Suppressor macrophage treated with lipopolysaccharide for 1 hour (primary cell): ENCODE data around the gene LYPD6.
A peak's percentile ranks its signal among the peaks of the same experiment; 100 is the strongest.
"Not testable (repeated sequence)": the region's sequence is repeated elsewhere in the genome, so short reads cannot be mapped to it uniquely, and the experiment has no call there.

ENCODE experiments used
- DNase-seq, 3 donors: peaks; one replicate each; pipeline ENCODE4 v3.0.0-alpha.2; 2020 to 2022

Gene LYPD6

GRCh38 chr2:149458502-149458901 is 128.1 kb downstream of the LYPD6 start:
- DNase-seq: no peak

- no peak for DNase-seq
Observed at GRCh38 chr2:149463328-149464002, 133.1 kb downstream of the LYPD6 start.

DNA sequence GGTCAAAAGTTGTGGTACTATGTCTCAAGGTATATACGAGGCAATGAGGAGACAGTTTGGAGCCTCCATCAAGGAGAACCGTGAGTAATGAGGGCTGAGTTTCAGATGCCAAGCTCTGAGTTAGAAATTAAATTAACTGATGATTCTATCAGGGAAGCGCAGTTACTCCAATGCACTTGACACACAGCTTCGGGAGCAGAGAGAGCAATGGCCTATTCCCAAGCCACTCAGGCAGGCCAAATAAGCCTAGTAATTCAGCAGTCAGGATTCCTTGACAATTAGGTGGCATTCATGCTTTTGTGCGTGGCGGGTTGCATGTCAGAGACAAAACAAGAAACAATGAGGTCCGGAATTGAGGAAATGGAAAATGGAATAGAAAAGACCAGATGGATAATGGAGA is 134.0 kb downstream of the LYPD6 start:
- DNase-seq: no peak

DNA sequence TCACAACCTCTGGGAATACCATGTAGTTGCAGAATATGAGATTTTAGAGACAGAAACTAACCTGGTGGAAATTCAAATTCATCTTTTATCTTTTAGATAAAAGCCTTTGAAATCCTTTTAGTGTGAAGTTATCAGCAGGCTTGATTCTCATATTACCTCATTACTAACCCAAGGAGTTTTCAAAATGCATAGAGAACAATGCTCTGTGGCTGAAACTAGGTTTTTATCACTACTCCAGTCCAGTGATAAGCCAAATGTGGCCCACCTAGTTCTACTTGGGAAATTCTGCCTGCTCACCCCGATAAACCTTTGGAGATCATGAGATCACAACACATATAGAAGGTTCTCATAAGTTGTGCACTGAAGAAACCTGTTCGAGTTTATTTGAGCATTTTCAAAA is 135.5 kb downstream of the LYPD6 start:
- DNase-seq: no peak

DNA sequence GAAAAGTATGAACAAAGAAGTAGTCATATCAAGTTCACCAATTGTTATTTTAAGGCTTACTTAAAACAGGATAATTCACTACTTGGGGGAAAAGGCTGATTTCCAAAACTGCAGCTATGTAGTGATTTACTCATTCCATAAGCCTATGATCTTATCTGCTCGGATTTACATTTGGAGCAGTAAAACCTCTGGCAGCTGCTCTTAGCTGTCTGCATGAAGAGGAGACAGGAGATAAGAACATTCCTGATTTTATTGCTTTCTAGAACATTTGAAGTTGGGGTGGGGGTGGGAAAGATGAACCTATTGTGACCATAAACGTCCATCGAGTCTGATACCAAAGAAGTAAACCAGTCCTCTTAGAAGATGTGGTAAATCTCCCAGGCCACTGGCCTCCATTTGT is 136.2 kb downstream of the LYPD6 start:
- no peak for DNase-seq

- no peak for DNase-seq
Observed at GRCh38 chr2:149467436-149467835, 137.0 kb downstream of the LYPD6 start.

- no peak for DNase-seq
Observed at GRCh38 chr2:149468636-149469035, 138.2 kb downstream of the LYPD6 start.

GRCh38 chr2:149470046-149470445 is 139.7 kb downstream of the LYPD6 start:
- no peak for DNase-seq

DNA sequence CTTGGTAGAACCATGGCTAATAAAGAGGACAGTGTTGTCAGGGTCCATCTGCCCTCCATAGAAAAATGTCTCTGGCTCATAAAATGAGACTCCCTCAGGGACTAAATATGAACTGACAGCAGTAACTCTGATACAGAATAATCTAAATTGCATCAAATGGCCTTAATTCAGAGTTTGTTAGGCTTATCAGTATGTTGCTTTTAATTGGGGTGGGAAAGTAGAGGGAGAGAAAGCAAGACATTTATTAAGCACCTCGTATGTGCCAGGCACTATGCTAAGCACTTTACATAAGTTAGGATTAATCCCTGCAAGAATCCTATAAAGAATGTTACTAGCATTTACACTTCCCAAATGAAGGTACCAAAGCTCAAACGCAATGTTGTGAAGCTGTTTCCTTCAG is 142.0 kb downstream of the LYPD6 start:
- DNase-seq: no peak

DNA sequence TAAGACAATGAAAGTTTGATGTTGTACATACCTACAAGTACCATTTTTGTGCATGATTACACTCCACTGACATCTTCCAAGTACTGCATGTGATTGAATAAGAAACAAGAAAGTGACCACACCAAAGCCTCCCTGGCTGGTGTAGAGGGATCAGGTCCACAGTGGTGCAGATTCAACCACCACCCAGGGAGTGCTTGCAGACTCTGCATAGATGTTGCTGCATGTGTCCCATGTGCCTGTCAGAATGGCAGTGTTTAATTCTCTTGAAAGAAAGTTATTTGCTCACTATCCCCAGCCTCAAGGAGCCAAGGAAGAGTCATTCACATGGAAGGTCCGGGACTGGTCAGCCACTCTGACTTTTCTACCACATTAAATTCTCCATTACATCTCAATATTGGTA is 142.7 kb downstream of the LYPD6 start:
- no peak for DNase-seq

DNA sequence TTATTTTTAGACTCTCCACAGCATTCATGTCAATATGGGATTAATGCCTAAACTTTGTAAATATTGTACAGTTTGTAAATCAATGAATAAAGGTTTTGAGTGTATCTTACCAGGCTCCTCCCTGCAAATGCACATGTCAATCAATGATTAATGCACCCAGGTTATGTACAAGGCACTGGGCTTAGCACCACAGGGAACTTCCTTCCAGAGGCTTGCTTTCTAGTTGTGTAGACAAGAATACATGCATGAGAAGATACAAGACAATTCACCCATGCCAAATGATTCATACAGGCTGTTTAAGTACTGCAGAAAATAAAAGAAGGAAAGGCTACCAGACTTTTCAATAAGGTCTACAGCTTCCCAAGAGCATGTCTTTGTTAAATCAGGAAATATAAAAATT is 143.1 kb downstream of the LYPD6 start:
- no peak for DNase-seq

DNA sequence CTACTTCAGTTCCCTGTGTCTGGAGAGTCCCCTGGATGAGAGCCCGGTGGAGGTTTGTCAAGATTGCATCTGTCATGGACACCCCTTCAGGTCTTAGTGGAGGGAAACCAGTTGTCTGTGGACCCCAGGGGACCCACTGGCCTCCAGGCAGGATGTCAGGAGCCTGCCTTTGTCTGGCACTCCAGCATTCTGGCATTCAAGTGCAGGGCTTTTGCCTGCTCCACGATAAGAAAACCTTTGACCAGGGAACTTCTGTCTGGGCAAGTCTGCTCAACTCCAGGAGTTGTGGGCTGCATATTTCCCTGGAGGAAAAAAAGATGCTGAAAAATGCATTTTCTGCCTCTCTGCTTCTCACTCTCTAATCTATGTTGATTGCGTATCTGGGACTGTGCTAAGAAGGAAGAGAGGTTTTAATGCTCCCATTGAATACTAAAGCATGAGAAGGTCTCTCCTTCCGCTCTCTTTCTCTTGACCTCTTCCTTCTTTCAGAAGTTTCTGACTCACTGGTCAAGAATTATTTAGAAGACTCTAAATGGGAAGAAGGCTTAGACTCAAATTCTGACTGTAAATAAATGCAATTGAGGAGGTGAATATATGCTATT is 152.7 kb downstream of the LYPD6 start:
- DNase-seq: no peak

DNA sequence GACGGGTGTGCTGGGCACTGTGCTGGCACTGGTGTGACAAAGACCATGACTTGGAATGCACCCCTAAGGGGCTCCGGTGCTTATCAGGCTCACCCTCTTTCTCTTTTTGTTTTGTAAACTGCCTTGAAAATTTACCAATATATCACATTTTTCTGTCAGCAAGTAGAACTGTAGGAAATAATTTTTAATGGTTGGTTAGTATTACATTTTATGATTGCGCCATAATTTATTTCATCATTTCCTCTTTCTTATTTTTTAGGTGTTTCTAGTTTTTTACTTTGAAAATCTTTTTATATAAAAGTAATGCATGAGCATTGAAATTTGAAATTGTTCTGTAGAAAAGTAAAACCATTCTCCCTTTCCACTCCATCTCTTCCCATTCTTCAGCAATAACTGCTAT is 156.3 kb downstream of the LYPD6 start:
- DNase-seq: peak in 1 of 3 donors; percentile 1

GRCh38 chr2:149487189-149487588 is 156.8 kb downstream of the LYPD6 start:
- no peak for DNase-seq

DNA sequence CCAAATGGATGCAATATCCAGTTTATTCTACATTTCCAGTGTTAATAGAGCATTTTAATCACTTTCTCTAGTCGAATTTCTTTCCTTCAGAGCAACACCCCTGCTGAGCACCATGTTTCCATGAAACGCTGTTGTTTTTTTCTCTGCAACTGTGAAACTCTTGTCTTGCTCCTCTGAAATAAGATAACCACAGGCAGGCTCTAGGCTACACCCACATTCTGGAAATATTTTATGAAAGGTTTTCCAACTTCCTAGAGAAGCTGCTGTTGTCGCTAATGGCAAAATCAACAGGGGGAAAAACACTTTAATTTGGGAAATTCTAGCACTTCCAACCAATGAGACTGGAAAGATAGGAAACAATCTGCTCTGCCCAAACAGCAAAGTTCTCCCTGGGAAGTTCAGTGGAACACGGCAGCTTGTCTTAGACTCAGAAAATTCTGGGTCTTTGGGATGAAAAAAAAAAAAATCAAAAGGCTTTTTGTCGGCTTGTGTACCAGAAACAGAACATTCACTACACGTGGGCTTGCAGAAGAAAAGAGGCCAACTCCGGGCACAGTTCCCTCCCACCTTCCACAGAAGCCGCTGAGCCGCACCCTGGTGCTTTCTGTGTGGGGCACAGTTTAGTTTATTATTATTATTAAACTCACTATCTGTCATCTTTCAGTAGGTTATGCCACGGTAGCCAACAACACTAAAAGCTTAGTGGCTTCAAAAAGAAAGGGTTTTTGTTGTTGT is 158.5 kb downstream of the LYPD6 start:
- no peak for DNase-seq

GRCh38 chr2:149489452-149489851 is 159.1 kb downstream of the LYPD6 start:
- no peak for DNase-seq

GRCh38 chr2:149490296-149490695 is 159.9 kb downstream of the LYPD6 start:
- no peak for DNase-seq

GRCh38 chr2:149492923-149493322 is 162.5 kb downstream of the LYPD6 start:
- DNase-seq: no peak

DNA sequence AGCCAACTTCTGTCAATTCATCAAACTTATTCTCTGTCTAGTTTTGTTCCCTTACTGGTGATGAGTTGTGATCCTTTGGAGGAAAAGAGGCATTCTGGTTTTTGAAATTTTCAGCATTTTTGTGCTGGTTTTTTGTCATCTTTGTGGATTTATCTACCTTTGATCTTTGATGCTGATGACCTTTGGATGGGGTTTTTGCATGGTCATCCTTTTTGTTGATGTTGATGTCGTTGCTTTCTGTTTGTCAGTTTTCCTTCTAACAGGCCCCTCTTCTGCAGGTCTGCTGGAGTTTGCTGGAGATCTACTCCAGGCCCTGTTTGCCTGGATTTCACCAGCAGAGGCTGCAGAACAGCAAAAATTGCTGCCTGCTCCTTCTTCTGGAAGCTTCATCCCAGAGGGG is 168.8 kb downstream of the LYPD6 start:
- DNase-seq: not testable (repeated sequence)

DNA sequence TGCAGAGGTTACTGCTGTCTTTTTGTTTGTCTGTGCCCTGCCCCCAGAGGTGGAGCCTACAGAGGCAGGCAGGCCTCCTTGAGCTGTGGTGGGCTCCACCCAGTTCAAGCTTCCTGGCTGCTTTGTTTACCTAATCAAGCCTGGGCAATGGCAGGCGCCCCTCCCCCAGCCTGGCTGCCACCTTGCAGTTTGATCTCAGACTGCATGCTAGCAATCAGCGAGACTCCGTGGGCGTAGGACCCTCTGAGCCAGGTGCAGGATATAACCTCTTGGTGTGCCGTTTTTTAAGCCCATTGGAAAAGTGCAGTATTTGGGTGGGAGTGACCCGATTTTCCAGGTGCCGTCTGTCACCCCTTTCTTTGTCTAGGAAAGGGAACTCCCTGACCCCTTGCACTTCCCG is 176.4 kb downstream of the LYPD6 start:
- not testable (repeated sequence) for DNase-seq

DNA sequence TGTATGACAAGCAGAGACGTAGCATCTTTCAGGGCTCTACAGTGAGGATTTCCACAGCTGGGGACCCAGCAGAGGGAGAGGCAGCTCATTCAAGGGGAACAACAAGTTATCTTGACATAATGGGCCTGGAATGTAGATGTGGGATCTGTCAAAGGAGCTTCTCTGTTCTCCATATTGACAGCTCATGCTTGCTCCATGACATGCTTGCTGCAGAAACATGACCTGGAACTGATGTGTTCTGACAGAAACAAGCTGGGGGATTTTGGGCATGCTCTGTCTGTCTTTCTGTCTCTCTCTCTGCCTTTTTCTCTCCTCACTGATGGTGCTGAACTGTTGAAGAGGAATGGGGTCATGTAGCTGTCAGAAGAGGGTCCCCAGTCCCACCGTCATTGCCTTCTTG is 177.6 kb downstream of the LYPD6 start:
- no peak for DNase-seq

DNA sequence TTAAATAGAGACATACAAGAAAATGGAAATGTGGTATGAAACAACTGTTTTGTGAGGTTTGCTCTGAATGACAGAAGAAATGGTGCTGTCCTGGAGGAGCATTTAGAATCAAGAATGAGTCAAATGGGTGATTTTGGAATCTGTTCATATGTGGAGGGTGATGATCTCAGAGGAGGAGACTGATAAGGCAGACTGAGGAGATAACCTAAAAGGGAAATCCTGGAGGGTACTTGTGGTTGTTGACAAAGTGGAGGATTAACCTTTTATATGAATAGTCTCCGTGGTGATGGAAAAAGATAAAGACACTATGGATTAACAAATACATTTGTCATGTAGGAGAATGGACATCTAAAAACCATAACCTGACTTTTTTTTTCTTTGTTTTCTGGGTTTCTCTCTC is 183.1 kb downstream of the LYPD6 start:
- DNase-seq: no peak
